IMR-90 (cell line): ENCODE results near the gene PAEP. TPM values are rescaled to one million over a fixed set of nuclear protein-coding genes. Genes with fewer than 3 reads are reported as not detected.

Source experiments
- ATAC-seq: fragments of 200-7000 bp; cut with Tn5 transposase; 2 replicates; pipeline ENCODE4 v1.9.1; 2020; ENCODE audit warnings: low read depth, mild to moderate bottlenecking, moderate library complexity
- BruUV-seq: library from RNA; stranded (reverse); fragments of 400-500 nt; replicated peaks from 2 replicates; lab custom pipeline; 2021; lab: Mats Ljungman, UMichigan
- CTCF ChIA-PET: fragments of 300-600 bp; formaldehyde crosslinking; extraction: SDS; loops from one replicate; lab custom pipeline; 2021; ENCODE audit warnings: antibody characterized with exemption; lab: Yijun Ruan, JAX
- POLR2A ChIA-PET: fragments of 300-600 bp; sonication (Branson Sonifier 250); formaldehyde crosslinking; loops from one replicate; lab custom pipeline; 2022; ENCODE audit warnings: antibody characterized with exemption; ENCODE audit not compliant: unreplicated experiment; lab: Charles Lee
- DNase-seq: peaks from one replicate; pipeline ENCODE4 v3.0.0; 2013
- H2AFZ ChIP-seq: replicated peaks from 2 replicates; pipeline ENCODE3; 2013; ENCODE audit warnings: low read length, mild to moderate bottlenecking; ENCODE audit not compliant: poor library complexity
- H2AK5ac ChIP-seq: 2 replicates; pipeline ENCODE4 v1.6.1; 2013; ENCODE audit warnings: low read depth, low read length, inconsistent platforms
- H2AK9ac ChIP-seq: replicated peaks from 2 replicates; pipeline ENCODE3; 2013; ENCODE audit warnings: mild to moderate bottlenecking, low read depth, low read length, moderate library complexity; ENCODE audit not compliant: poor library complexity
- H2BK120ac ChIP-seq: 2 replicates; pipeline ENCODE4 v1.6.1; 2013; ENCODE audit warnings: low read depth, low read length, inconsistent platforms
- H2BK15ac ChIP-seq: 3 replicates; pipeline ENCODE4 v1.6.1; 2013; ENCODE audit warnings: low read depth, low read length, inconsistent platforms
- H2BK20ac ChIP-seq: 2 replicates; pipeline ENCODE4 v1.6.1; 2013; ENCODE audit warnings: low read depth, mild to moderate bottlenecking, inconsistent platforms, low read length, moderate library complexity
- H2BK5ac ChIP-seq: 2 replicates; pipeline ENCODE4 v1.6.1; 2013; ENCODE audit warnings: mild to moderate bottlenecking, low read depth, low read length, inconsistent platforms; ENCODE audit not compliant: poor library complexity, severe bottlenecking
- H3K14ac ChIP-seq: replicated peaks from 2 replicates; pipeline ENCODE4 v1.6.1; 2013; ENCODE audit warnings: low read depth, low read length, inconsistent platforms
- H3K18ac ChIP-seq: 2 replicates; pipeline ENCODE4 v1.6.1; 2013; ENCODE audit warnings: low read depth, low read length, control low read depth
- H3K23ac ChIP-seq: 2 replicates; pipeline ENCODE4 v1.6.1; 2013; ENCODE audit warnings: low read depth, low read length, inconsistent platforms
- H3K27ac ChIP-seq: 2 replicates; pipeline ENCODE4 v1.5.1; 2013; ENCODE audit warnings: mild to moderate bottlenecking, control low read depth, low read length; ENCODE audit not compliant: insufficient read depth
- H3K27me3 ChIP-seq: 2 replicates; pipeline ENCODE4 v1.6.1; 2013; ENCODE audit warnings: low read length; ENCODE audit not compliant: control insufficient read depth, insufficient read depth
- H3K36me3 ChIP-seq: 2 replicates; pipeline ENCODE4 v1.6.1; 2013; ENCODE audit warnings: low read length, mixed read lengths; ENCODE audit not compliant: control insufficient read depth, insufficient read depth
- H3K4ac ChIP-seq: 2 replicates; pipeline ENCODE4 v1.6.1; 2013; ENCODE audit warnings: low read depth, low read length, inconsistent platforms
- H3K4me1 ChIP-seq: 2 replicates; pipeline ENCODE4 v1.6.1; 2013; ENCODE audit warnings: low read length, mixed read lengths; ENCODE audit not compliant: control insufficient read depth, insufficient read depth
- H3K4me2 ChIP-seq: 2 replicates; pipeline ENCODE4 v1.6.1; 2013; ENCODE audit warnings: low read depth, mild to moderate bottlenecking, control low read depth, low read length, moderate library complexity
- H3K4me3 ChIP-seq: 2 replicates; pipeline ENCODE4 v1.5.1; 2013; ENCODE audit warnings: low read depth, mild to moderate bottlenecking, control low read depth, low read length, moderate library complexity; ENCODE audit not compliant: insufficient read depth
- H3K56ac ChIP-seq: 2 replicates; pipeline ENCODE4 v1.6.1; 2013; ENCODE audit warnings: low read length, inconsistent platforms; ENCODE audit not compliant: insufficient read depth; ENCODE audit errors: extremely low read depth
- H3K79me1 ChIP-seq, 2 experiments: 2 replicates each; pipeline ENCODE4 v1.6.1; 2013; ENCODE audit warnings: low read length in 2 of 2, inconsistent platforms in 1 of 2, low read depth in 1 of 2
- H3K9ac ChIP-seq: 2 replicates; pipeline ENCODE4 v1.6.1; 2013; ENCODE audit warnings: low read depth, low read length, control low read depth
- H3K9me1 ChIP-seq: 2 replicates; pipeline ENCODE4 v1.6.1; 2013; ENCODE audit warnings: low read length, inconsistent platforms; ENCODE audit not compliant: insufficient read depth
- H3K9me3 ChIP-seq: 2 replicates; pipeline ENCODE4 v1.6.1; 2013; ENCODE audit warnings: low read length; ENCODE audit not compliant: control insufficient read depth, insufficient read depth
- H4K20me1 ChIP-seq: 2 replicates; pipeline ENCODE4 v1.6.1; 2013; ENCODE audit warnings: low read length, inconsistent platforms; ENCODE audit not compliant: insufficient read depth
- H4K5ac ChIP-seq: 2 replicates; pipeline ENCODE4 v1.6.1; 2013; ENCODE audit warnings: mild to moderate bottlenecking, low read depth, low read length, control low read depth
- H4K8ac ChIP-seq, 2 experiments: 2 replicates each; pipeline ENCODE4 v1.6.1; 2013; ENCODE audit warnings: low read depth in 2 of 2, low read length in 2 of 2, control low read depth in 1 of 2, inconsistent platforms in 1 of 2
- H4K91ac ChIP-seq: 2 replicates; pipeline ENCODE4 v1.6.1; 2013; ENCODE audit warnings: low read depth, low read length, inconsistent platforms; ENCODE audit not compliant: insufficient read depth
- BHLHE40 ChIP-seq: fragments of 150-350 bp; IDR thresholded peaks from 2 replicates; pipeline ENCODE4 v1.6.1; 2016; ENCODE audit warnings: mild to moderate bottlenecking, low read depth, low read length
- CHD1 ChIP-seq: IDR thresholded peaks from 2 replicates; pipeline ENCODE4 v1.6.1; 2012; ENCODE audit warnings: low read depth, low read length, improper control_type of control experiment
- WGBS, 2 experiments: methylation state at CpG; one replicate each; pipeline versions ENCODE4 v1.1.5 to v1.1.7; 2013; ENCODE audit warnings: missing lambda C conversion rate in 2 of 2; ENCODE audit not compliant: insufficient read length in 1 of 2; ENCODE audit errors: extremely low coverage in 2 of 2; 5-methylcytosine and 5-hydroxymethylcytosine counted together
- dilution Hi-C: fragments of 300-500 bp; cut with HindIII; formaldehyde crosslinking; loops from one replicate; pipeline ENCODE4 v1.14.3; 2018; ENCODE audit warnings: low sequenced_read_pairs; ENCODE audit not compliant: unreplicated experiment
- in situ Hi-C: fragments of 300-500 bp; cut with MboI; formaldehyde crosslinking; loops from 3 replicates; pipeline ENCODE4 v1.14.3; 2019; ENCODE audit warnings: low sequenced_read_pairs, inconsistent platforms, mixed read lengths
- intact Hi-C: fragments of 100-400 bp; cut with micrococcal nuclease; formaldehyde crosslinking; loops from 2 replicates; pipeline ENCODE4 v1.10.0; 2022
- polyA plus RNA-seq, 3 experiments: library from polyadenylated mRNA; depleted of rRNA; stranded (reverse); fragments of >200 nt; gene quantifications; 2 replicates each; pipeline ENCODE4 v1.2.3, GENCODE V29; 2012; ENCODE audit warnings: low replicate concordance in 1 of 3
- total RNA-seq: library from RNA; depleted of rRNA; stranded (reverse); fragments of >200 nt; gene quantifications from 2 replicates; pipeline ENCODE4 v1.2.3, GENCODE V29; 2012

Gene PAEP
- total and polyA plus RNA-seq, 2 of the 4 experiments (the other 2 are of a cell fraction), result not detected

DNA sequence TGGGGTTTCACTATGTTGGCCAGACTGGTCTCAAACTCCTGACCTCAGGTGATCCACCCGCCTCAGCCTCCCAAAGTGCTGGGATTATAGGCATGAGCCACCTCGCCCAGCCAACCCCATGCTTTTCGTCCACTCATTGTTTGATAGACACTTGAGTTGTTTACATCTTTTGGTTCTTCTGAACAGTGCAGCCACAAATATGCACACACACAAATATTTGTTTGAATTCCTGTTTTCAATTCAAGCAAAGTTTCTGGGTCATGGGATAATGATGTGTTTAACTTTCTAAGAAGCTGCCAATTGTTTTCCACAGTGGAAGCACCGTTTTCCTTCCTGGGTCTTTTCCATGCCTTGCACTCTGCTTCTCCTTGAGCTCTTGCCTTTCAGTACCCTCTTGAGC, 6.8 kb upstream of the PAEP start:
- Histone ChIP-seq H3K56ac (no peak overlapping the region), H2BK5ac (no peak overlapping the region), H3K14ac (no peak overlapping the region), H3K9me3 (no peaks in the 10 kb centered on the region), H3K27me3 (no peaks in the 10 kb centered on the region; the same call in 1 of the 2 replicates), H3K9me1 (no peaks in the 10 kb centered on the region), H3K27ac (no peak overlapping the region), H3K4ac (no peak overlapping the region), H4K20me1 (no peaks in the 10 kb centered on the region), H2AFZ (no peak overlapping the region), H2BK120ac (no peak overlapping the region), H2AK9ac (no peak overlapping the region), H4K91ac (no peak overlapping the region), H3K23ac (no peak overlapping the region), H3K9ac (no peak overlapping the region), H2BK20ac (no peak overlapping the region), H3K4me2 (no peak overlapping the region), H3K36me3 (no peaks in the 10 kb centered on the region), H2AK5ac (no peak overlapping the region), H3K4me1 (no peaks in the 10 kb centered on the region), H4K8ac (no peak overlapping the region), H3K18ac (no peak overlapping the region), H3K4me3 (no peak overlapping the region), H4K5ac (no peak overlapping the region), H3K79me1 (no peaks in the 10 kb centered on the region), H2BK15ac (no peak overlapping the region)
- in situ Hi-C loops (no loop called here), intact Hi-C loops (no loop called here), dilution Hi-C loops (no loop called here)
- POLR2A ChIA-PET, result no interaction called here
- ATAC-seq, result no peak
- DNase-seq, result no peak
- TF ChIP-seq CHD1, result no peak
- TF ChIP-seq BHLHE40, result no peak
- CTCF ChIA-PET, result no interaction called here
- WGBS, 2 experiments, result no CpG with 5 or more reads among the region's 4 CpGs
- no TSS peak for BruUV-seq
